ENCODE measurements around the gene KCNAB1. TPM values are rescaled to one million over a fixed set of nuclear protein-coding genes. Genes with fewer than 3 reads are reported as not detected.

KCNAB1 gene
- total and polyA plus RNA-seq, 2 donors (not counting 3 experiments of a cell fraction or from before 2014, with no cell fraction given), result 0.21 TPM; not detected in 1

DNA sequence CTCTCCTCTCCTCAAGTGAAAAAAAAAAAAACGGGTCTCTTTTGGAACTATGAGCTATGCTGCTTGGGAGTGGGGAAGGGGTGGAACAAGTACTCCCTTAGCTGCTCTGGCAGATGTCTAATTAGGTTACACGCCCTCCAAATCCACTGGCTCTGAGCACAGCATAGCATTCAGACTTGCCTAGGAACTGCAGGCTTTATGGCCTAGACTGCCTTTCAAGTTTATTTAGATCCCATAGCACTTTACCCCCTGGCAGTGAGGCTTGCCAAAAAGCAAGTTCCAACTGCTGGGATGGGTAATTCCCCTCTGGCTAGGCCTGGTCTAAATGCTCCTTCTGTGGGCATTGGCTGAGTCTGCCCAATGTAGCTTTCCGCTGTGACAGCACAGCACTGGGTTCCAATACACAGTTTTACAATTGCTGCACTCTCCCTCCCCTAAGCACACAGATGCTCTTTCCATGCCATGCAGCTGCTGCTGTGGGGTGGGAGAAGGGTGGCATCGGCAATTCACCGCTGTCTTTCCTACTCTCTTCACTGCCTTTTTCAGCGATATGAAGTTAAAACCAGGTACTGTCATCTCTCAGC is 152.8 kb downstream of the KCNAB1 start:
- Histone ChIP-seq H3K79me2 (ENCODE audit: control insufficient read depth, insufficient read depth, low read length) (no peaks in the 10 kb centered on the region), H3K9ac (replicated peaks; ENCODE audit: extremely low read depth, insufficient read depth, low read length) (no peak overlapping the region), H3K4me3 (replicated peaks in 1 of 3; ENCODE audit: insufficient read depth in 1 of 3, low read depth in 1 of 3, low read length in 3 of 3) (no peak overlapping the region), H2AFZ (ENCODE audit: low read depth, low read length) (no peak overlapping the region), H3K9me3 (replicated peaks; ENCODE audit: control insufficient read depth, insufficient read depth, low read length) (no peaks in the 10 kb centered on the region), H3K9me1 (replicated peaks; ENCODE audit: control insufficient read depth, extremely low read depth, insufficient read depth, low read length) (no peaks in the 10 kb centered on the region), H4K20me1 (replicated peaks; ENCODE audit: control insufficient read depth, extremely low read depth, insufficient read depth, low read length) (no peaks in the 10 kb centered on the region), H3K27me3 (ENCODE audit: control insufficient read depth in 2 of 2, insufficient read depth in 2 of 2, low read length in 2 of 2) (no peaks in the 10 kb centered on the region), H3K4me1 (ENCODE audit: control insufficient read depth, extremely low read depth, insufficient read depth, low read length) (no peaks in the 10 kb centered on the region), H3K36me3 (ENCODE audit: control insufficient read depth in 2 of 2, extremely low read depth in 1 of 2, insufficient read depth in 2 of 2, low read length in 2 of 2) (no peaks in the 10 kb centered on the region), H3K4me2 (ENCODE audit: insufficient read depth, low read length) (no peak overlapping the region), H3K27ac (ENCODE audit: insufficient read depth, low read depth, low read length) (no peak overlapping the region)
- TF ChIP-seq, protein P1, sequence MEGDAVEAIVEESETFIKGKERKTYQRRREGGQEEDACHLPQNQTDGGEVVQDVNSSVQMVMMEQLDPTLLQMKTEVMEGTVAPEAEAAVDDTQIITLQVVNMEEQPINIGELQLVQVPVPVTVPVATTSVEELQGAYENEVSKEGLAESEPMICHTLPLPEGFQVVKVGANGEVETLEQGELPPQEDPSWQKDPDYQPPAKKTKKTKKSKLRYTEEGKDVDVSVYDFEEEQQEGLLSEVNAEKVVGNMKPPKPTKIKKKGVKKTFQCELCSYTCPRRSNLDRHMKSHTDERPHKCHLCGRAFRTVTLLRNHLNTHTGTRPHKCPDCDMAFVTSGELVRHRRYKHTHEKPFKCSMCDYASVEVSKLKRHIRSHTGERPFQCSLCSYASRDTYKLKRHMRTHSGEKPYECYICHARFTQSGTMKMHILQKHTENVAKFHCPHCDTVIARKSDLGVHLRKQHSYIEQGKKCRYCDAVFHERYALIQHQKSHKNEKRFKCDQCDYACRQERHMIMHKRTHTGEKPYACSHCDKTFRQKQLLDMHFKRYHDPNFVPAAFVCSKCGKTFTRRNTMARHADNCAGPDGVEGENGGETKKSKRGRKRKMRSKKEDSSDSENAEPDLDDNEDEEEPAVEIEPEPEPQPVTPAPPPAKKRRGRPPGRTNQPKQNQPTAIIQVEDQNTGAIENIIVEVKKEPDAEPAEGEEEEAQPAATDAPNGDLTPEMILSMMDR (IDR thresholded peaks at IDR 0.05; ENCODE audit: extremely low read depth in 1 of 2, insufficient read depth in 1 of 2, low read depth in 1 of 2, low read length in 2 of 2), result no peak
- TF ChIP-seq MYC (IDR thresholded peaks at IDR 0.05; ENCODE audit: low read depth, low read length) (no peak), JUN (IDR thresholded peaks at IDR 0.05; ENCODE audit: borderline replicate concordance, insufficient read depth, insufficient read length, low read depth) (no peak), GATA2 (IDR thresholded peaks at IDR 0.05; ENCODE audit: insufficient read depth, insufficient read length, low read depth, low read length) (no peak), EZH2 (IDR thresholded peaks at IDR 0.05; ENCODE audit: borderline replicate concordance, low read depth, low read length, severe bottlenecking) (no peak), POLR2AphosphoS5 (IDR thresholded peaks at IDR 0.05; ENCODE audit: insufficient read depth, low read depth, low read length) (no peak), FOS (IDR thresholded peaks at IDR 0.05; ENCODE audit: borderline replicate concordance, insufficient read depth, low read length) (no peak), POLR2A (IDR thresholded peaks at IDR 0.05; ENCODE audit: low read depth, low read length) (no peak)
- TF ChIP-seq, protein P2, sequence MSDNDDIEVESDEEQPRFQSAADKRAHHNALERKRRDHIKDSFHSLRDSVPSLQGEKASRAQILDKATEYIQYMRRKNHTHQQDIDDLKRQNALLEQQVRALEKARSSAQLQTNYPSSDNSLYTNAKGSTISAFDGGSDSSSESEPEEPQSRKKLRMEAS (IDR thresholded peaks at IDR 0.05; ENCODE audit: insufficient read depth, insufficient read length), result no peak
- FAIRE-seq, result no peak
- dilution Hi-C loops (cut with MboI; ENCODE audit: extremely low pct_ligation_motif_present, low sequenced_read_pairs) (no loop called here), intact Hi-C loops (cut with micrococcal nuclease) (no loop called here)
- BruUV-seq (replicated peaks), result no TSS peak
- ChIA-PET POLR2A (no interaction called here), CTCF (interaction anchor here (0.9 to 1.9 kb wide), 6 partner anchors 14 to 630 kb away, joined by 3 to 4 read pairs (median 4); no protein-coding TSS in a partner anchor)
- no peak for DNase-seq (ENCODE audit: low read depth, low spot score)

Data from endothelial cell of umbilical vein (primary cell).